ENCODE measurements around the gene PRDM15. TPM values are rescaled to one million over a fixed set of nuclear protein-coding genes. Genes with fewer than 3 reads are reported as not detected.

The PRDM15 gene
- total RNA-seq, 2 experiments from 2014 or later = 10.4 to 12.0 TPM

GRCh38 chr21:41843584-41843983 lies 35.6 kb downstream of the PRDM15 start:
- Histone ChIP-seq H3K4me3 (ENCODE audit: low read length) (no peak overlapping the region), H3K27me3 (ENCODE audit: control insufficient read depth in 1 of 2, insufficient read depth in 2 of 2, low read length in 2 of 2) (no peaks in the 10 kb centered on the region), H3K36me3 (ENCODE audit: insufficient read depth, low read length) (peaks cover 37% of the 10 kb centered on the region), H3K9me3 (ENCODE audit: control insufficient read depth in 1 of 2, insufficient read depth in 1 of 2, low read length in 2 of 2) (no peaks in the 10 kb centered on the region), H3K27ac (ENCODE audit: low read depth in 1 of 2, low read length in 2 of 2) (no peak overlapping the region), H3K4me1 (ENCODE audit: insufficient read depth, low read length) (no peaks in the 10 kb centered on the region)
- intact Hi-C loops (cut with DNase I, micrococcal nuclease) = no loop called here
- Mint-ChIP-seq H3K27me3 (no peaks in the 10 kb centered on the region), H3K36me3 (ENCODE audit: low read depth) (peaks cover 77% of the 10 kb centered on the region), H3K4me3 (no peak overlapping the region), H3K4me1 (ENCODE audit: low read depth) (no peaks in the 10 kb centered on the region), H3K9me3 (peaks cover 3% of the 10 kb centered on the region), H3K27ac (no peak overlapping the region)
- ChIA-PET CTCF (no interaction called here), POLR2A (no interaction called here)
- no peak for ATAC-seq (ENCODE audit: poor library complexity)
- no peak for DNase-seq
- no peak for TF ChIP-seq CTCF (IDR thresholded peaks at IDR 0.05)

- H3K4me1 Mint-ChIP-seq (ENCODE audit: low read depth) = no peaks in the 10 kb centered on the region
- Histone ChIP-seq H3K27ac (ENCODE audit: low read depth in 1 of 2, low read length in 2 of 2) (no peak overlapping the region), H3K4me3 (ENCODE audit: low read length) (no peak overlapping the region), H3K36me3 (ENCODE audit: insufficient read depth, low read length) (peaks cover 40% of the 10 kb centered on the region), H3K4me1 (ENCODE audit: insufficient read depth, low read length) (no peaks in the 10 kb centered on the region), H3K27me3 (ENCODE audit: control insufficient read depth in 1 of 2, insufficient read depth in 2 of 2, low read length in 2 of 2) (no peaks in the 10 kb centered on the region), H3K9me3 (ENCODE audit: control insufficient read depth in 1 of 2, insufficient read depth in 1 of 2, low read length in 2 of 2) (no peaks in the 10 kb centered on the region)
- ATAC-seq (ENCODE audit: poor library complexity) (no peak), DNase-seq (no peak)
- peaks cover 3% of the 10 kb centered on the region for H3K9me3 Mint-ChIP-seq
- H3K27ac Mint-ChIP-seq = no peak overlapping the region
- TF ChIP-seq CTCF (IDR thresholded peaks at IDR 0.05) = no peak
- peaks cover 77% of the 10 kb centered on the region for H3K36me3 Mint-ChIP-seq (ENCODE audit: low read depth)
- intact Hi-C loops (cut with DNase I, micrococcal nuclease) = no loop called here
- ChIA-PET CTCF (no interaction called here), POLR2A (no interaction called here)
- no peaks in the 10 kb centered on the region for H3K27me3 Mint-ChIP-seq
- no peak overlapping the region for H3K4me3 Mint-ChIP-seq
Observed at GRCh38 chr21:41840880-41841279, 38.3 kb downstream of the PRDM15 start.

GRCh38 chr21:41839387-41840000 lies 39.6 kb downstream of the PRDM15 start:
- TF ChIP-seq CTCF (IDR thresholded peaks at IDR 0.05) = no peak
- Histone ChIP-seq H3K27ac (ENCODE audit: low read depth in 1 of 2, low read length in 2 of 2) (no peak overlapping the region), H3K27me3 (ENCODE audit: control insufficient read depth in 1 of 2, insufficient read depth in 2 of 2, low read length in 2 of 2) (no peaks in the 10 kb centered on the region), H3K4me3 (ENCODE audit: low read length) (no peak overlapping the region), H3K4me1 (ENCODE audit: insufficient read depth, low read length) (no peaks in the 10 kb centered on the region), H3K9me3 (ENCODE audit: control insufficient read depth in 1 of 2, insufficient read depth in 1 of 2, low read length in 2 of 2) (no peaks in the 10 kb centered on the region), H3K36me3 (ENCODE audit: insufficient read depth, low read length) (peaks cover 47% of the 10 kb centered on the region)
- H3K4me3 Mint-ChIP-seq = no peak overlapping the region
- DNase-seq (no peak), ATAC-seq (ENCODE audit: poor library complexity) (no peak)
- H3K4me1 Mint-ChIP-seq (ENCODE audit: low read depth) = no peaks in the 10 kb centered on the region
- ChIA-PET POLR2A (no interaction called here), CTCF (no interaction called here)
- H3K36me3 Mint-ChIP-seq (ENCODE audit: low read depth) = peaks cover 86% of the 10 kb centered on the region
- H3K27me3 Mint-ChIP-seq = no peaks in the 10 kb centered on the region
- peaks cover 3% of the 10 kb centered on the region for H3K9me3 Mint-ChIP-seq
- no peak overlapping the region for H3K27ac Mint-ChIP-seq
- intact Hi-C loops (cut with DNase I, micrococcal nuclease) = no loop called here
